Stimulated activated naive CD8-positive, alpha-beta T cell treated with anti-CD3 and anti-CD28 coated beads, Interleukin-15, amount 100 ng/mL, for 72 hours (primary cell): ENCODE results near the gene FOXA2.
"Not testable (repeated sequence)": the region's sequence is repeated elsewhere in the genome, so short reads cannot be mapped to it uniquely, and the experiment has no call there.

Experiments used
- ATAC-seq: fragments of 150-1000 bp; cut with Tn5 transposase; 2 replicates; pipeline ENCODE4 v1.10.0; 2021; ENCODE audit warnings: mild to moderate bottlenecking, moderate library complexity
- DNase-seq, 2 donors: peaks; one replicate each; pipeline ENCODE4 v3.0.0; 2021 to 2022
- H3K27ac Mint-ChIP-seq, 2 donors: one replicate each; pipeline ENCODE4 v1.8.0; 2022; ENCODE audit warnings: mild to moderate bottlenecking in 2 of 2, mixed read lengths in 2 of 2, moderate library complexity in 2 of 2
- H3K27me3 Mint-ChIP-seq: one replicate; pipeline ENCODE4 v1.8.0; 2022; ENCODE audit warnings: mixed read lengths
- H3K4me1 Mint-ChIP-seq: one replicate; pipeline ENCODE4 v1.8.0; 2022; ENCODE audit warnings: mild to moderate bottlenecking, mixed read lengths
- H3K4me3 Mint-ChIP-seq, 2 donors: one replicate each; pipeline ENCODE4 v1.8.0; 2022; ENCODE audit warnings: mild to moderate bottlenecking in 2 of 2, mixed read lengths in 2 of 2, moderate library complexity in 1 of 2
- H3K9me3 Mint-ChIP-seq, 2 donors: one replicate each; pipeline ENCODE4 v1.8.0; 2022; ENCODE audit warnings: mixed read lengths in 2 of 2

FOXA2 gene

GRCh38 chr20:22562620-22563019, 21.8 kb downstream of the FOXA2 start:
- Mint-ChIP-seq H3K4me1 (no peaks in the 10 kb centered on the region), H3K9me3 (peaks cover 0 to 5% of the 10 kb centered on the region in 2 donors), H3K27ac (no peak overlapping the region), H3K27me3 (peaks cover 95% of the 10 kb centered on the region), H3K4me3 (no peak overlapping the region)
- no peak for ATAC-seq
- DNase-seq: no peak

GRCh38 chr20:22561965-22562577, 22.3 kb downstream of the FOXA2 start:
- Mint-ChIP-seq H3K4me3 (no peak overlapping the region), H3K27ac (no peak overlapping the region), H3K9me3 (peaks cover 0 to 5% of the 10 kb centered on the region in 2 donors), H3K4me1 (no peaks in the 10 kb centered on the region), H3K27me3 (peaks cover 94% of the 10 kb centered on the region)
- ATAC-seq: no peak
- DNase-seq: no peak

GRCh38 chr20:22560817-22561216, 23.6 kb downstream of the FOXA2 start:
- Mint-ChIP-seq H3K4me1 (no peaks in the 10 kb centered on the region), H3K27ac (no peak overlapping the region), H3K27me3 (peaks cover 83% of the 10 kb centered on the region), H3K9me3 (peaks cover 0 to 5% of the 10 kb centered on the region in 2 donors), H3K4me3 (no peak overlapping the region)
- DNase-seq (no peak), ATAC-seq (no peak)

GRCh38 chr20:22559711-22560318, 24.6 kb downstream of the FOXA2 start:
- H3K4me3 Mint-ChIP-seq: no peak overlapping the region
- H3K9me3 Mint-ChIP-seq: peaks cover 0 to 5% of the 10 kb centered on the region in 2 donors
- ATAC-seq (no peak), DNase-seq (no peak)
- H3K27me3 Mint-ChIP-seq: peaks cover 77% of the 10 kb centered on the region
- H3K4me1 Mint-ChIP-seq: no peaks in the 10 kb centered on the region
- no peak overlapping the region for H3K27ac Mint-ChIP-seq

- peaks cover 63% of the 10 kb centered on the region for H3K27me3 Mint-ChIP-seq
- no peak overlapping the region for H3K27ac Mint-ChIP-seq
- H3K9me3 Mint-ChIP-seq: peaks cover 8 to 12% of the 10 kb centered on the region in 2 donors
- DNase-seq (no peak), ATAC-seq (no peak)
- no peak overlapping the region for H3K4me3 Mint-ChIP-seq
- H3K4me1 Mint-ChIP-seq: no peaks in the 10 kb centered on the region
Observed at GRCh38 chr20:22557403-22558276, 26.7 kb downstream of the FOXA2 start.

GRCh38 chr20:22556565-22557056, 27.8 kb downstream of the FOXA2 start:
- Mint-ChIP-seq H3K4me3 (no peak overlapping the region), H3K9me3 (peaks cover 8 to 15% of the 10 kb centered on the region in 2 donors), H3K27ac (no peak overlapping the region), H3K27me3 (peaks cover 53% of the 10 kb centered on the region), H3K4me1 (no peaks in the 10 kb centered on the region)
- no peak for ATAC-seq
- no peak for DNase-seq

- H3K27ac Mint-ChIP-seq: no peak overlapping the region
- DNase-seq: no peak
Observed at GRCh38 chr20:22555791-22556564, 28.4 kb downstream of the FOXA2 start.

GRCh38 chr20:22554391-22554790, 30.0 kb downstream of the FOXA2 start:
- no peak for DNase-seq
- Mint-ChIP-seq H3K27me3 (peaks cover 31% of the 10 kb centered on the region), H3K9me3 (peaks cover 8 to 15% of the 10 kb centered on the region in 2 donors), H3K27ac (no peak overlapping the region), H3K4me3 (no peak overlapping the region), H3K4me1 (no peaks in the 10 kb centered on the region)
- no peak for ATAC-seq

More at GRCh38 chr20:22555791-22556564, 28.4 kb downstream of the FOXA2 start:
- ATAC-seq: no peak
- Mint-ChIP-seq H3K4me3 (no peak overlapping the region), H3K4me1 (no peaks in the 10 kb centered on the region), H3K9me3 (peaks cover 8 to 15% of the 10 kb centered on the region in 2 donors), H3K27me3 (peaks cover 47% of the 10 kb centered on the region)

- Mint-ChIP-seq H3K9me3 (peaks cover 9 to 13% of the 10 kb centered on the region in 2 donors), H3K27me3 (peaks cover 18% of the 10 kb centered on the region)
- H3K27ac Mint-ChIP-seq, ATAC-seq, H3K4me1 Mint-ChIP-seq, DNase-seq, H3K4me3 Mint-ChIP-seq: not testable (repeated sequence)
Observed at GRCh38 chr20:22550514-22550913, 33.9 kb downstream of the FOXA2 start.

GRCh38 chr20:22548040-22548439, 36.3 kb downstream of the FOXA2 start:
- Mint-ChIP-seq H3K27ac (no peak overlapping the region), H3K4me3 (no peak overlapping the region)

GRCh38 chr20:22546344-22546743, 38.0 kb downstream of the FOXA2 start:
- ATAC-seq (no peak), DNase-seq (no peak)
- peaks cover 10% of the 10 kb centered on the region for H3K27me3 Mint-ChIP-seq
- H3K9me3 Mint-ChIP-seq: peaks cover 7 to 10% of the 10 kb centered on the region in 2 donors
- no peak overlapping the region for H3K4me3 Mint-ChIP-seq
- no peaks in the 10 kb centered on the region for H3K4me1 Mint-ChIP-seq
- no peak overlapping the region for H3K27ac Mint-ChIP-seq

More at GRCh38 chr20:22548040-22548439, 36.3 kb downstream of the FOXA2 start:
- peaks cover 15% of the 10 kb centered on the region for H3K27me3 Mint-ChIP-seq
- no peak for ATAC-seq
- no peak for DNase-seq
- H3K9me3 Mint-ChIP-seq: peaks cover 14% of the 10 kb centered on the region in 2 donors
- H3K4me1 Mint-ChIP-seq: no peaks in the 10 kb centered on the region

GRCh38 chr20:22545045-22545444, 39.3 kb downstream of the FOXA2 start:
- ATAC-seq: no peak
- Mint-ChIP-seq H3K9me3 (peaks cover 7 to 10% of the 10 kb centered on the region in 2 donors), H3K4me3 (no peak overlapping the region), H3K27me3 (peaks cover 10% of the 10 kb centered on the region), H3K4me1 (no peaks in the 10 kb centered on the region), H3K27ac (no peak overlapping the region)
- no peak for DNase-seq

GRCh38 chr20:22544462-22544861, 39.9 kb downstream of the FOXA2 start:
- Mint-ChIP-seq H3K27ac (no peak overlapping the region), H3K9me3 (peaks cover 7 to 10% of the 10 kb centered on the region in 2 donors), H3K4me3 (no peak overlapping the region), H3K27me3 (peaks cover 10% of the 10 kb centered on the region), H3K4me1 (no peaks in the 10 kb centered on the region)
- ATAC-seq (no peak), DNase-seq (no peak)

- Mint-ChIP-seq H3K4me1 (no peaks in the 10 kb centered on the region), H3K4me3 (no peak overlapping the region), H3K9me3 (peaks cover 8 to 12% of the 10 kb centered on the region in 2 donors), H3K27me3 (peaks cover 10% of the 10 kb centered on the region), H3K27ac (no peak overlapping the region)
- DNase-seq (no peak), ATAC-seq (no peak)
Observed at GRCh38 chr20:22542427-22542826, 41.9 kb downstream of the FOXA2 start.

- no peak overlapping the region for H3K27ac Mint-ChIP-seq
- no peaks in the 10 kb centered on the region for H3K4me1 Mint-ChIP-seq
- H3K4me3 Mint-ChIP-seq: no peak overlapping the region
- peaks cover under 1% of the 10 kb centered on the region for H3K27me3 Mint-ChIP-seq
- peaks cover 14 to 23% of the 10 kb centered on the region in 2 donors for H3K9me3 Mint-ChIP-seq
- DNase-seq (no peak), ATAC-seq (no peak)
Observed at GRCh38 chr20:22540832-22541231, 43.5 kb downstream of the FOXA2 start.
